GM12892 (cell line): ENCODE measurements around the gene SLC18A3.

Source experiments
- DNase-seq: peaks from one replicate; pipeline ENCODE4 v3.0.0; 2011; ENCODE audit not compliant: insufficient read length
- FAIRE-seq: peaks from 2 replicates; lab custom pipeline; 2011; peaks lifted over from hg19 to GRCh38; lab: Jason Lieb, UNC
- POLR2A ChIP-seq: IDR thresholded peaks from 2 replicates; pipeline ENCODE4 v1.6.1; 2011; ENCODE audit warnings: low read depth, low read length, control low read depth
- POLR2AphosphoS5 ChIP-seq: IDR thresholded peaks from 2 replicates; pipeline ENCODE4 v1.6.1; 2011; ENCODE audit warnings: low read depth, low read length, control low read depth
- TAF1 ChIP-seq: IDR thresholded peaks from 2 replicates; pipeline ENCODE4 v1.6.1; 2011; ENCODE audit warnings: low read depth, mild to moderate bottlenecking, control low read depth, low read length, borderline replicate concordance

The SLC18A3 gene

GRCh38 chr10:49597426-49598163 lies 12.5 kb upstream of the SLC18A3 start:
- no peak for FAIRE-seq
- DNase-seq = no peak

GRCh38 chr10:49598164-49598856 lies 11.8 kb upstream of the SLC18A3 start:
- DNase-seq (no peak), FAIRE-seq (no peak)
- no peak for TF ChIP-seq POLR2A
- no peak for TF ChIP-seq POLR2AphosphoS5
- TF ChIP-seq TAF1 = no peak

More at GRCh38 chr10:49597426-49598163, 12.5 kb upstream of the SLC18A3 start:
- TF ChIP-seq TAF1 (no peak), POLR2A (no peak), POLR2AphosphoS5 (no peak)

- no peak for DNase-seq
- FAIRE-seq = no peak
These were observed 11.1 kb upstream of the SLC18A3 start for GRCh38 chr10:49598986-49599385.

DNA sequence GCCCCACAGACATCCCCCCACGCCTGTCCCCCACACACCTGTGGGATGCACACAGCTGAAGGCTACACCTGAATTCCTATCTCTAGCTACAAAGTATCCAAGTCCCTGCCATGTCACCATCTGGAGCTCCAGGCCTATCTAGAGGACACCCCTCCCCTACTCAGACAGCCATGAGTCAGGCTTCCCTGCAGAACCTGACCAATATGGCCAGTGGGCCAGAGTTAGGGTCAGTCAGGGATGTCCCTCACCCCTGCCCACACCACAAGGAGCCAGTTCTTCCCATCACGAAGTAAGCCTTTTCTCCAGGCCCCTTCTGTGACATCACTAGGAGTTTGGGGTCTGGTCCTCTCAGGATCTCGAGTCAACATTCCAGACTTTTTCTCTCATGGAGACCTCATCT lies 10.6 kb upstream of the SLC18A3 start:
- FAIRE-seq = no peak
- no peak for TF ChIP-seq POLR2A
- no peak for TF ChIP-seq TAF1
- no peak for TF ChIP-seq POLR2AphosphoS5
- DNase-seq = no peak

More at GRCh38 chr10:49598986-49599385, 11.1 kb upstream of the SLC18A3 start:
- TF ChIP-seq POLR2AphosphoS5 (no peak), POLR2A (no peak), TAF1 (no peak)

DNA sequence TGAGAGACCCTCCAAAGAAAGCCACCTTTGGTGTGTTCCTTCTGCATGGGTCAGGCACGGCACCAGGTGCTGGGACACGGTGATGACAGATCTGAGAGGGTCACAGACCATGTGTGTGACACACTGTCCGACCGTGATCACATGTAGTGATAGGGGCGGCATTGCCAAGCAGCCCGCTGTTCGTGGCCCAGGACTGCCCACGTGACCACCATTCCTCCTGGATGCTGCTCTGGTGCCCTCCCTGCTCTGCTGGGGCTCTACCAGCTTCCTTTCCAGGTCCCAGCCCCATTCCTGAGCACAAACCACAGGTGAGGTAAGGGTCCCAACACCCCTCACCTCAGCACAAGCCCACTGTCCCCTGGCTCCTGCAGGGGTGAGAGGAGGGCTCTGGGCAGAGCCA lies 10.1 kb upstream of the SLC18A3 start:
- TF ChIP-seq TAF1 (no peak), POLR2A (no peak), POLR2AphosphoS5 (no peak)
- no peak for DNase-seq
- no peak for FAIRE-seq

DNA sequence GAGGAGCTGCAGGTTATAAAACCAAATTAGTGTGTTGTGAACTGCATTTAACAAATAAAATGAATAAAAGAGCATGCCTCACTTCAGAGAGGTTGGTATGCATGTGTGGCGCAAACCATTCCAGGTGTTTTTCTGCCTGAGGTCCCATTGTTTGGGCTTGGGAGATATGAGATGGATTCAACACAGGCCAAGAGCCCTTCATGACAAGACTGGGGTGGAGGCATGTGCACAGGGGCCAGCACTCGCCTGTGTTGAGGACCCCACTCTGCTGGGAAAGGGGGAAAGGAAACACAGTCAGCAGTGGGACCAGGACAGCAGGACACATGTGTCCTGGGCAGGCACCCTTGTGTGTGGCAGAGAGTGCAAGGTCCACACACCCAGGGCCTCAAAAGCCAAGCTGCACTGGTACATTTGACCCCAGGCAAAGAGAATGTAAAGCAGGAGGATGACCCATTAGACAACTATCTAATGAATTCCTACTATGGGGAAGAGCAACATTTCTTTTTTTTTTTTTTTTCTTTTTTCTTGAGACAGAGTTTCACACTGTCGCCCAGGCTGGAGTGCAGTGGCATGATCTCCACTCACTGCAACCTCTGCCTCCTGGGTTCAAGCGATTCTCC lies 9.2 kb upstream of the SLC18A3 start:
- TF ChIP-seq POLR2A = no peak
- DNase-seq (no peak), FAIRE-seq (no peak)

- DNase-seq = no peak
- no peak for TF ChIP-seq POLR2AphosphoS5
- TF ChIP-seq TAF1 = no peak
- no peak for FAIRE-seq
These were observed 8.3 kb upstream of the SLC18A3 start for GRCh38 chr10:49601857-49602256.

- TF ChIP-seq POLR2AphosphoS5 (no peak), TAF1 (no peak), POLR2A (no peak)
- DNase-seq (no peak), FAIRE-seq (no peak)
These were observed 7.6 kb upstream of the SLC18A3 start for GRCh38 chr10:49602380-49603023.

DNA sequence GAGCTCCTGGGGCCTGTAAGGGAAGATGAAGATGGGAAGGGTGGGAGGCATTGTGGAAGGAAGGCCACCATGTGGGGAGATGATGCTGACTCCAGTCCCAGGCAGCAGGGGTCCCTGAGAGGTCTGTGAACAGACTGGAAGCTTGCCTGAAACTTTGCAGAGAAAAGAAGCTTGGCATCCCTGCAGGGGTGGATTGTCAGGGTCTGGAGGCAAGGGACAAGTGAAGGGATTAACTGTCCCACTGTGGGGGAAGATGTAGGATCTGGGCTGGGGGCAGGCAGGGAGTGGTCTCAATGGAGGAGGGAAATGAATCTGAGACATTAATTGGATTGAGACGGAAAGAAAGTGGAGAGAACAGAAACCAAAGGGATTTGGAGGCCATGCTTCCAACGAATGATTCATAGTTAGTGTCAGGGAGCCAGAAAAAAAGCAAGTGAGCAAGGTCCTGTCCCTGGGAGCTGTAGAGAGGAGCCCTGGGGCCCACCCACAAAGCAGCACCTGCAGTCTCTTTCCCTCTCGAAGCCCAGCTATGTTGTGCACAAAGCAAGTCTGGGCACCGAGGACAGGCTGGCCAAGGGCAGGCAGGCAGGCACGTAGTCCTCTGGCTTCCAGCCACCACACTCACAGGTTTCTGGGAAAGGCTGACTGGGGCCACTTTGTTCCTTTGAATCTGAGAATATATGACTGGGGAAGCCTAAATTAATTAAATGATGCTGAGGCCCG lies 4.7 kb upstream of the SLC18A3 start:
- FAIRE-seq = no peak
- no peak for DNase-seq
- TF ChIP-seq POLR2AphosphoS5 = no peak
- no peak for TF ChIP-seq TAF1
- TF ChIP-seq POLR2A = no peak

DNA sequence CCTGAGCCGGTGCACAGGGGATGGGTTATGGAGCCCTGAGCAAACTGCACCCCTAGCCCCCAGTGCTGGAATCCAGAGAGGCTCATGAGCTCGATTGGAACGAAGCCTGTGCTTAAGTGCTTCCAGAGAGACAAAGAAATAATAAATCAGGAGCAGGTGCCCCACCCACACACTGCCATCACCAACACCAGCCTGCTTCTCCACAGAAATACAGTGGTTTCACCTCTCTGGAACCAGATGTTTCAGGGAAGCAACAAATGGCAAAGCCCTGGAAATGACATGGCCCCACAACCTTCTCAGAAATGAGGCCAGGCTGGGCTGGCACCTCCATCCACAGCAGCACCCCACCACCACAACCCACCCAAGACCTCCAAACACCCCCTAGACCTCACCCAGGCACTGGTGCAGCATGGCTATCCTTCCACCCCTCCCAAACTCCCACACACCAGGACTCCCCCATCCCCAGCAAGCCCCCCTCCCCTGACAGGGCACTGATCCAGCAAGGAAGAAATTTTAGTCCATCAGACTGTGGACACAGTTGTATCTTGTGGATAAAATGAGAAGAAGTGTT lies 4.1 kb upstream of the SLC18A3 start:
- no peak for FAIRE-seq

GRCh38 chr10:49606981-49607535 lies 3.1 kb upstream of the SLC18A3 start:
- TF ChIP-seq POLR2AphosphoS5 (no peak), TAF1 (no peak), POLR2A (no peak)
- DNase-seq (peak; percentile 74), FAIRE-seq (no peak)

More for the DNA sequence above, 4.1 kb upstream of the SLC18A3 start:
- TF ChIP-seq POLR2AphosphoS5 (no peak), POLR2A (no peak), TAF1 (no peak)
- no peak for DNase-seq
